Activated gamma-delta T cell (primary cell): ENCODE measurements around the gene ERH.
"Not testable (repeated sequence)": the region's sequence is repeated elsewhere in the genome, so short reads cannot be mapped to it uniquely, and the experiment has no call there.

ENCODE experiments used
- DNase-seq: peaks from one replicate; lab custom pipeline; 2025; lab: John Stamatoyannopoulos, UW

ERH gene

DNA sequence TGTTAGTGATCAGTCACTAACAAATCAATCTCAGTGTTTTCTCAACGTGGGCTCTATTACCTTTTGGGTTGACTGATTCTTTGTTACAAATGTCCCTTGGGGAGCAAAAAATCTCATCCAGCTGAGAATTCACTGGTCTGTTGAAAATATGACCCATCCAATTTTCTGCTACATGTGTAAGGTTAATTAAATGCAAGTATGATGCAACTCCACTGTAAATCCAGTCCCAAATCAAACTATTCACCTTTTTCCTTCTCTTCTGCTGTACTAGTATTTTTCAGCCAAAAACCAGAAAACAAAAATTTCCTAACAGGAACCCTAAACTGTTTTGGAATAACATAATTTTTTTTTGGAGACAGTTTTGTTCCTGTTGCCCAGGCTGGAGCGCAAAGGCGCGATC, 2.2 kb downstream of the ERH start:
- no peak for DNase-seq

DNA sequence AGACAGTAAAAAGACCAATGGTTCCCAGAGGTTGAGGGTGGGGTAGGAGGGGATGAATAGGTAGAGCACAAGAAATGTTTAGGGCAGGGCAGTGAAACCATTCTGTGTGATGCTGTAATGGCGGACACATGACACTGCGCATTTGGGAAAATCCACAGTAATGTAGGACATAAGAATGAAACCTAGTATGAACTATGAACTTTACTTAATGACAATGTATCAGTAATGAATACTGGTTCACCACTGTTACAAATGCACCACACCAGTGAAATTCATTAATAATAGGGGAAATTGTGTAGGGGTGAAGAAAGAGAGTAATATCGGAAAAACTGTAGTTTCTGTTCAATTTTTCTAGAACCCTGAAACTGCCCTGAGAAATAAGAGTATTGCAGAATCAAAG, 5.6 kb downstream of the ERH start:
- no peak for DNase-seq

DNA sequence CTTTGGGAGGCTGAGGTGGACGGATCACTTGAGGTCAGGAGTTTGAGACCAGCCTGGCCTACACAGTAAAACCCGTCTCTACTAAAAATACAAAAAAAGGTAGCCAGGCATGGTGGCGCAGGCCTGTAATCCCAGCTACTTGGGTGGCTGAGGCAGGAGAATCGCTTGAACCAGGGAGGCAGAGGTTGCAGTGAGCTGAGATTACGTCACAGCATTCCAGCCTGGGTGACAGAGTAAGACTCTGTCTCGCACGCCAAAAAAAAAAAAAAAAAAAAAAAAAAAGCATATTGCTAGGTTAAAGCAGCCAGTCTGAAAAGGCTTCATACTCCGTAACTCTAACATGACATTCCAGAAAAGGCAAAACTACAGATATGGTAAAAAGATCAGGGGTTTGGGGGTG, 6.7 kb downstream of the ERH start:
- not testable (repeated sequence) for DNase-seq

DNA sequence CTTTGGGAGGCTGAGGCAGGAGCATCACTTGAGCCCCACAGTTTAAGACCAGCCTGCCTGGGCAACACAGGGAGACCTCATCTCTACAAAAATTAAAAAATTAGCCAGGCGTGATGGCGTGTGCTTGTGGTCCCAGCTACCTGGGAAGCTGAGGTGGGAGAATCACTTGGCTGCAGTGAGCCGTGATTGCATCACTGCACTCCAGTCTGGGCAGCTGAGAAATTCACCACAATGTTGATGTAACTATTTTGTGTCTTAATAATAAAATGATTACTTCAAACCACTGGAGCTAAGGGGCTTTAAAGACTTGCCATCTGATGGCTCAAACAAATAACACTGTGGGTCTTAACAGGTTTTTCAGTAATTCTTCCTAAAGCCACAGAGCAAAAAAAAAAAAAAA, 10.8 kb downstream of the ERH start:
- no peak for DNase-seq

DNA sequence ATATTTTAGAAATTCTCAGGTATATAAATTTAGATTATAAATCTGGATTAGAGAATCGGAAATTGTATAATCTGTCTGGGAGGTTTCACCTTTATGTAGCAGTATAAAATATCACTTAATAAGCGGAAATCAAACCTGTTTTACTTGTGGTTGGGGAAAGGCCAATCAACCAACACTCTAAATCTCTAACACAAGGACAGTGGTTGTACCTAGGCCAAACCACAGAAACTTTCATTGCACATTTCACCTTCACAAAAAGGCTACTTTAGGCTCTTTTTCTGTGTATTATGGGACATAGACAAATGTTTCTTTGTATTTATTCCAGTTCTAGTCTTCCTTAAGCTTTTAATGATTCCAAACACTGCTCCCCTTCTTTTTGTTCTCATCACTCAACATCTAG, 19.8 kb downstream of the ERH start:
- no peak for DNase-seq

DNA sequence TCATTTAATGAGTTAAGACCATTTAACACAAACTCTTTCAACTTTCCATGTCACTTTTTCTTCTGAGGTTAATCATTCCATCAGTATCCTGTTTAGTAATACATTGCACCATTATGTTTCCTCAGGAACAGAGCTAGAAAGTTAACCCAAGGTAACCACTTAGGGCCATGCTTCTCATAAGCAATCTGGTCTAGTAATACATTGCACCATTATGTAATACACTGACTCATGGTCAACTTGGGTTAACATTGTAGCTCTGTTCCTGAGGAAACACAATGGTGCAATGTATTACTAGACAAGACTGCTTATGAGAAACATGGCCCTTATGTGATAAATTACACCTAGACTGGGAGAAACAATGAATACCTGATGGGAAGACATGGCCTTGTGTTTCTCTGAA, 21.7 kb downstream of the ERH start:
- DNase-seq = no peak

DNA sequence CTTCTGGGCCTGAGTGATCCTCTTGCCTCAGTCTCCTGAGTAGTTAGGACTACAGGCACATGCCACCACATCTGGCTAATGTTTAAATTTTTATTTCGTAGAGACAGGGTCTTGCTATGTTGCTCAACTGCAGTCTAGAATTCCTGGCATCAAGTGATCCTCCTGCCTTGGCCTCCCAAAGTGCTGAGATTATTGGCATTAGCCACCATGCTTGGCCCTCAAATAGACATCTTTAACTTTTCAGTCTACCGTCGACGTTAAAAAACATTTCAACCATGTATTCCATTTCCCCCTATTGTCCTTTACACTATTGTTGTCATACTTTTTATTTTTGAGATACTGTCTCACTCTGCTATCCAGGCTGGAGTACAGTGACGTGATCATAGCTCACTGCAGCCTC, 22.4 kb downstream of the ERH start:
- DNase-seq = no peak

DNA sequence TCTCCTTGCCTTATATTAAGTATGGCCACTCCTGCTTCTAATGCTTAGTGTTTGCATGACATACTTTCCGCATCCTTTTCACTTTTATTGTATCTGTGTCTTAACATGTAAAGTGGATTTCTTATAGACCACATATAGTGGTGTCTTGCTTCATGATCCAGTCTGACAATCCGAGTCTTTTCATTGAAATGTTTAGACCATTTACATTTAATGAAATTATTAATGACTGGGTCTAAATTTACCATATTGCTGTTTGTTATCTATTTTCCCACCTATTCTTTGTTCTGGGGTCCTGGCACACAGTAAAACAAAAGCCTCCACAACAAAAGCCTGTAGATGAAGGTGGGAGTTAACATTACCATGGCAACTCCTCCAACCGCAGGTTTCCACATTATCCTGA, 22.9 kb downstream of the ERH start:
- no peak for DNase-seq

DNA sequence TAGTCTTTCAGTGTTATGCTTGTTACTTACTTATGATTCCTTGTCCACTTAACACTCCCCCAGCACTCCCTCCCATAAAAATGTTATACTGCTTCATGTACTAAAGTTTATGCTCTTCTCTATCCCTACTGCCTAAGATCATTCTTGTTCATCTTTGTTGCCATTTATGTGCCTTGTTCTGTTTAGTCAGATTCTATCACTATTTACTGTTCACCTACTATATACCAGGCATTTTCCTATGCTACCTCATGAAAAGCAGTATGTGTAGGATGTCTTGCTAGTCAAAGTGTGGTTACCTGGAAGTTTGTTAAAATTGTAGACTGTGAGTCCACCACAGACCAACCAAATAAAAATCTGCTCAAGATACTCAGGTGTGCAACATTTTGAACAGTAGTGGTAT, 23.9 kb downstream of the ERH start:
- DNase-seq = no peak

DNA sequence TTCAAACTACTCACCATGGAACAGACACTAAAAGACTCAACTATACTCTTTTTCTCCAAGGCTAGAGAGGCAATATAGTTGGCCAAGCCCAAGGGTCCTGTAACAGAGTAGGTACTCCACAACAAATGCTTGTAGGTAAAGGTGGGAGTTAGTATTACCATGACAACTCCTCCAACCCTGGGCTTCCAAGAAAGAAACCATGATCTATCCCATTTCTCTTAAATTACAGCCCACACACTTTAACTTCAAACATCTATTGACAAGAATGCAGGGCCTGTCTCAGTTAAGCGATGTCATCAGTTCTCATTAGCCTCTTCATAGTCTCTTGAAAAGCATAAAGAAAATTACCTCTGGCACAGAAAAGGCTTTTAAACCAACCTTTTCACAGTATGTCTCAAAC, 25.0 kb downstream of the ERH start:
- DNase-seq = no peak

DNA sequence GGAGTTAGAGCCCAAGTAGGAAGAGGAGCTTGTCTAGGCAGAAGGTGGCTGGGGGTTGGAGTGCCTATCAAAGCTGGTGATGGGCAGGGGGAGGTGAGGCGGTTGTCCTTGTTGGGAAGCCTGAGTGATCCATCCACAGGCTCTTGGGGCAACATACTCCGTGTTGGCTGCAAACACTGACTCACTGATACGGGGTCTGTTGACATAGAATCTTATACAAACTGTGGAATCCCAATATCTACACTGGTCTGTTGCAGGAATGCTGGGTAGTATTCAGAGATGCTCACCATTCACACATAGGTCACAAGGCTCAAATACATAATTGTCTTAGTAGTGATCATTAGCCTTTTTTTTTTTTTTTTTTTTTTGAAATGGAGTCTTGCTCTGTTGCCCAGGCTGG, 26.0 kb downstream of the ERH start:
- no peak for DNase-seq

DNA sequence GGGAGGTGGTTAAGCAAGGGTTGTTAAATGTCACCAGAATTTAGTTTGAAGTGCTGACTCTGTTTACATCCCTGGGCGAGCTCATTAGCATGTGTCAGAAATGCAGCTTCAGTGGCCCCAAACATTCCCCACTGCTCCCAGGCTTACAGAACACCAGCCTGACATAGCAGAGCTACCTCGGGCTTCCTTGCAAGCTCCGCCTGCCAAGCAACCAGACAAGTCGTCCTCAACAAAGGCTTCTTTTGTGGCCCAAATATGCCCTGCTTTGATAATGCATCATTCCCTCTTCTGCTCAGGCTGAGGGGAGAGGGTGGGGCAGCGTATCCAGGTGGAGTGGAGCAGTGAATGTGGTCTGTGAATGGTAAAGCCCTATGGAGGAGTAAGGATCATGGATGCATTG, 28.0 kb downstream of the ERH start:
- no peak for DNase-seq

DNA sequence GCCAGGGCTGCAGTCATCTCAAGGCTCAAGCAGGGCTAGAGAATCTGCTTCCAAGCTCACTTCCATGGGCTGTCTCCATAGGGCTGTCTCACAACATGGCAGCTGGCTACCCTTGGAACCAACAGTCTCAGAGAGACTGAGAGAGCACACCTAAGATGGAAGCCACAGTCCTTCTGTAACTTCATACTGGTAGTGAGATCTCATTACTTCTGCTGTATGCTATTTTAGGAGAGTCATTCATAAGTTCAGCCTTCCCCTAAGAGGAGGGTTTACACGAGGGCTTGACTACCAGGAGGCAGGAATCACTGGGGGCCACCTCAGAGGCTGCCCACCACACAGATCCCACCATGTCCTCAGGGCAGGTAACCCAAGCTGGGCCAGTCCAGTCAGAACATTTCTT, 29.7 kb downstream of the ERH start:
- no peak for DNase-seq

DNA sequence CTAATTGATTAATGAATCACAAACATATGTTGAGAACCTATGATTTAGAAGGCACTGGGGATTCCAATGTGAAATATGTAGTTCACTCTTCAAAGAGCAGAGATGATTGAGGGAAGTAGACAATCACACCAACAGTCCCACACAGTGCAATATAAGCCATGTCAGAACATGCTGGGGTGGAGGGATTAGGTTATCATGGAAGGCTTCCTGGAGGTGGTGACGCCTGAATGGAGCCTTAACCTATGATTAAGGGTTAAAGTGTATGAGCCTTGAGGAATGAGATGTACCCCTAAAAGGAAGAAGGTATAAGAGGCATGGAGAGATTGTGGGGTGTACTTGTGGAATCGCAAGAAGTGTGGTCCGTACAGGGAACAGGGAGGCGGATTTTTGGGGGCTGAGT, 31.3 kb downstream of the ERH start:
- no peak for DNase-seq

DNA sequence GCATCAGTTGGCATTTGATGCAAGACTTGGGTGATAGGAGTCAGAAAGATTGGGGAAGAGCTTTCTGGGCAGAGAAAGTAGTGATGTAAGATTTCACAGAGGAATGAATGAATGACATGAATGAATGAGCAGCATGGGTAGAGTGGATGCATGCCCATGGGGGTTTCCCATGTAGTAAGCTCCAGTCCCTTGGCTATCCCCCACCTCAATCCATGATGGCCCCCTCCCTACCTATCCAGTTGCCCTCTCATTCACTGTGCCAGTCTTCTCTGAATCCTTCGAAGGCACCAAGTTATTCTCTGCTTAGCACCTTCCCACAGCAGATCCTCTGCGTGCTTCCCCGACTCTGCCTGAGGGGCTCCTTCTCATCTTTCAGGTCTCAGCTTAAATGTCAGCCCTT, 32.0 kb downstream of the ERH start:
- no peak for DNase-seq

DNA sequence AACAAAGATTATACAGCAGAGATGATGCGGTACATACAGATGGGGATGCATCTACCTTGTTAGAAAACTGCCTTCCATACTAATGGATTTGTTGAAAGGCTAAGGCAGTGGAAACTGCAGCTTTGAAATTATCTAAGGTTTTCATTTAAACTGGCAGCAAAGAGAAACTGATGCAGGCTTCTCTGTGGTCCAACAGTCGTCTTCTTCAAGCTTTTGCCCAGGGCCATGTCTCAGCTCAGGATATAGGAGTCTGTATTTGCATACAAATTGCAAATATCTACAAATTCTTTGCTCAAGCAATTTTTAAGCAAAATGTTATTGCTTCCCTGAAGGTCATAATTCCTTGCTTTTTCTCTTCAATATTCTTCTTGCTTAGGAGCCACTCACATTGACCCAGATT, 33.7 kb downstream of the ERH start:
- no peak for DNase-seq

DNA sequence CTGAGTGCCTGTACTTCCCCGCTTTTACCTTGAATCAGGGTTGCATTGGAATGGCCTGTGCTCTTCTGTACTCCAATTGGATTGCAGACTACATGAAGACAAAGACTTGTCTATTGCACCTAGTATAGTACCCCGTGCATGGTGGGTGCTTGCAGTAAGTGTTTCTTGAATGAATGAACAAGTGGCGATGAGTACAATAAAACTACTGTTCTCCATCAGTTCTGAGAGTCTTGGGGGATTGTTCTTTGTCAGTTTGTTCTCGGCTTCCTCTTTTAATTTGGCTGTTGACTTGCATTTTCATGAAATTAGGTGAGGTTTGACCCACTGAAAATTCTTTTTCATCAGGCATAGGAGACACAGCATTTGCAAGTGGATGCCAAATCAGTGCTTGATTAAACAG, 34.1 kb downstream of the ERH start:
- no peak for DNase-seq

DNA sequence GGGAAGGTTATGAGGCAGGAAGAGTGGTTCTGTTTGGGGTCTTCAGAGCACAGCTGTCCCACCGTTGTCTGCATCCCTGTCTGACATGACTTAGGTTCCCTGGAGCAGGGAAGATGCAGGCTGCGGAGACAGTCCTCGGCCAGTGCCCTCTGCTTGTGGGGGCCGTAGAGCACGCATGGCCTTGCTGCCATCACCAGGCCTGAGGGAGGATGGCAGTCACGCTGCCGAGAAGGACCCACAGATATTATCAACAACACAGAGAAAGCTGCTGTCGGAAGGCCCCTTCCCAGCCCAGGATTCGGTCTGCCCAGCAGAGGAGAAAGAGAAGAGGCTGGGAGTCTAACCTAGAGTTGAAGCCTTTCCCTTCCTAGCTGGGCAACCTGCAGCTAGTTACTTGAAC, 35.0 kb downstream of the ERH start:
- no peak for DNase-seq

DNA sequence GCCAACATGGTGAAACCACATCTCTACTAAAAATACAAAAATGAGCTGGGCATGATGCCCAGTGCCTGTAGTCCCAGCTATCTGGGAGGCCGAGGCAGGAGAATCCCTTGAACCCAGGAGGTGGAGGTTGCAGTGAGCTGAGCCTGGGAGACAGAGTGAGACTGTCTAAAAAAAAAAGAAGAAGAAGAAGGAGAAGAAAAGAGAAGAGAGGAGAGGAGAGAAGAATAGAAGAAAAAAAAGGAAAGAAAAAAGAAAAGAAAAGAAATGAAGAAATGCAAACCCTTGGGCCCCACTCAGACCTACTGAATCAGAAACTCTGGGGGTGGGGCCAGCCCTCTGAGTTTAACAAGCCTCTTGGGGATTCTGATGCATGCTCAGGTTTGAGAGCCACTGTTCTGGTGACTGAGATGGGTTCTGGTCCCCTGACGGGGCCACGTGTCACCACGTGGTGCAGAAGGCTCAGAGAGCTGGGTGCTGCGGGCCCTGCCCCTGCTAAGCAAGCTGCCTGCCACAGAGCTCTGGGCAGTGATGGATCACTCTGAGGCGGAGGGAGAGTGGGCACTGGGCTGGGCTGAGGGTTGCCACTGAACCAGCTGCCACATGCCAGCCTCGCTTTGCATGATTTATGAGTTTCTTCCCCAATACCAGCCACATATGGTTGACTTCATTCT, 37.5 kb downstream of the ERH start:
- no peak for DNase-seq

DNA sequence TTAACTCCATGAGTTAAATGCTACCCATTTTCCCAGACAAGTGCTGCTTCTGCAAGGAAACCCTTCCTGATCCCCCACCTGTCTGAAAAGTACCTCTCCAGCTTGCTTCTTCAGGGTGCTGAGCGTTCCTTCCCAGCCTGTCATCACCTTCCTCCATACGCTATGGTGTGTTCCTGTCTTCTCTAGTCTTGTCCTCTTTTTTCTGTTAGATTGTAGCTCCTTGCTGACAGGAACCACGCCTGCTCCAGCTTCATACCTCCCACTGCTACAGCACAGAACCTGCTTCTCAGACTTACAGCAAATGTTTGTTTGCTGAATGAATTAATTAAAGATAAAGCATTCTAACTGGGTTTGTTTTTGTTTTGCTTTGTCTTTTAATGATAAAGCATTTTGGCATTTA, 39.1 kb downstream of the ERH start:
- no peak for DNase-seq

DNA sequence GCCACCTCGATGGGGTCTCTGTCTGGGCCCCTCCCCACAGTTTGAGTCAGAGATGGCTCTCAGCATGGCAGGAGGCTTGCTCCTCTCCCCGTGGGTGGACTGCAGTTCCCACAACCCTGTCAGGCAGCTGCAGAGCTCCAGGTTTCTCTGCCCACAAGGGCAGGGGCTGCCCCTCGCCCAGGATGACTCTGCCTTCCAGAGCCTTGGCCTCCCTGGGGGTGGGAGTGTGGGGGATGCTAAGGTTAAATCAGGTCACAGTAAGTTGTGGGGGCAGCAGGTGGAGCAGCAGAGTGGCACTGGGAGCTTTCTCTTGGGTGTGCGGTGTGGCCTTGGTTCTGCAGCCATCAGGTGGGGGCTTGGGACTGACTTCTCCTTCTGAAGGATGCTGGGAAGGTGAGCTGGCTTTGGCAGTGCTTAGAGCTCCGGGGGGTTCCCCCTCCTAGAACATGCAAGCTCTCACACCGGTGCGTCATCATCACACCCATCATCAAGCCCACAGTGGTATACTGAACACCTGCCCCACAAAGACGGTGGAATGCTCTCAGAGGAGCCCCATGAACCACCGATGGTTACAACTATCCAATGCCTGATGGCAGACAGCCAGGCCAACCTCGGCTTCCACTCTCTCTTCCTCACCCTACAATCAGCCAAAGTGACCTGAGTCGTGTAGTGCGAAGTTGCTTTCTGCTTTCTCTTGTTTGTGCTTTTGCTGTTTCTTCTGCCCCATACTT, 39.7 kb downstream of the ERH start:
- no peak for DNase-seq

DNA sequence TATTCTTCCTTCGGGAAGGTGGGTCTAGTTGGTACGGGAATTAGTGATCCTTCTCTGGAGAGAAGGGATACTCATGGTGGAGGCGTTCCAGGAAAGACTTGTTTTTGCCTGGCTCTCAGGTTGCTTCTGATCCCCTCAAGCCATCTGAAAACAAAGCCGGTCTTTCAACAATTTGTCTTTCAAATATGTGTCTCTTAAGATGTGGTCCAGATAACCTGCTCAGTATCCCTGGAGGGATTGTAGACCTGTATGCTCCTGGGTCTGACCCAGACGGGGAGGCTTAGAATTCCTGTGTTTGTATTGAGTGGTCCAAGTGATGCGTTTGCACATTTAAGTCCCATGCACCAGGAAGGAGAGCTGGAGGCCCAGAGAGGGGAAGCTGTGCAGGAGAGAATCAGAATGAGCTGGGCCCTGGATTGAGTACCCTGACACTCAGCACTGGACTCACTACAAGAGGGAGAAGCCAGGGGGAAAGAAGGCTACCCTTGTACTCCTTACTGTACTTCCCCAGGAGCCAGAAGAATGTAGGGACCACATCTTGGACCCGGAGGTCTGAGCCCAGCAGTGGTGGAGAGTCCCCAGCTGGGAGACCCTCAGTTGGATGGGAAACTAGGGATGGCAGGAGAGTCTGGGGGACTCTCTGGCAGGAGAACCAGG, 40.4 kb downstream of the ERH start:
- DNase-seq = no peak

DNA sequence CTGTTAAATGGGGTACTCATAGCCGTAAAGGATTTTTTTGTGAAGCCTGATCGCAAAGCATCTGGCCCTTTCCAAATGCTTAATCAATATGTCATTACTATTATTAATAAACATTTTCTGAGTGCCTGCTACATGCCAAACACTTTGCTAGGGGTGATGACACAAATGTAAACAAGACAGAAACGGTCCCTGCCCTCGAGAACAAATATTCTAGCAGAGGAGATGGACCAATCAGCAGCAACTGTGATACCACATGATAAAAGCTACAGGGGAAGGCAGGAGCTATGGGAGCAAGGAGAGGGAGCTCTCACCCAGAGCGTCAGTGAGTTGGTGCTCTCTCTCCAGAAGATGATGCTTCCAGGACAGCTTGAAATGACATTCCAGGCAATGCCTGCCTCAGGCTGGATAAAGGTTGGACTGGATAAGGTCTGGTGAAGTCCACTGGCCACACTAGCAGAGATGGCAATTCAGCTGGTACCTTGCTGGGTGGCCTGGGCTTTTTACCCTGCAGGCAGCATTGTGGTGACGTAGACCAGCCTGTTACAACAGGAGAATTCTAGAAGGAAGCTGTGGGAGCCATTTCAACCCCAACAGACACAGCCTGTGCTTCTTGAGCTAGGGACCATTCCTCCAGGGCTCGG, 41.1 kb downstream of the ERH start:
- DNase-seq = no peak
